Measurements from ENCODE around the gene SCN10A.

Gene SCN10A

DNA sequence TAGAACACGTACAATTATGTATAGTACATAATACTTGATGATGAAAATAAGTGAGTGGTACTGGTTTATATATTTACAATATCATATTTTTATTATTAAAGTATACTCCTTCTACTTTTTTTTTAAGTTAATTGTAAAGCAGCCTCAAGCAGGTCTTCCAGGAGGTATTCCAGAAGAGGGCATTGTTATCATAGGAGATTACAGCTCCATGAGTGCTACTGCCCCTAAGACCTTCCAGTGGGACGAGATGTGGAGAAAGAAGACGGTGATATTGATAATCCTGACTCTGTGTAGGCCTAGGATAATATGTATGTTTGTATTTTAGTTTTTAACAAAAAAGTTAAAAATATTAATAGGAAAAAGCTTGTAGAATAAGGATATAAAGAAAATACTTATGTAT is 126.2 kb downstream of the SCN10A start:
- no peak for DNase-seq (ENCODE audit: extremely low read depth, insufficient read length)
- H3K36me3 ChIP-seq (ENCODE audit: control insufficient read depth, insufficient read depth, low read length), result no peaks in the 10 kb centered on the region
- no peaks in the 10 kb centered on the region for H3K27me3 ChIP-seq (replicated peaks; ENCODE audit: control insufficient read depth, insufficient read depth, low read length)
- no peak overlapping the region for H3K4me3 ChIP-seq (replicated peaks; ENCODE audit: low read depth, low read length)
- TF ChIP-seq, protein P1, sequence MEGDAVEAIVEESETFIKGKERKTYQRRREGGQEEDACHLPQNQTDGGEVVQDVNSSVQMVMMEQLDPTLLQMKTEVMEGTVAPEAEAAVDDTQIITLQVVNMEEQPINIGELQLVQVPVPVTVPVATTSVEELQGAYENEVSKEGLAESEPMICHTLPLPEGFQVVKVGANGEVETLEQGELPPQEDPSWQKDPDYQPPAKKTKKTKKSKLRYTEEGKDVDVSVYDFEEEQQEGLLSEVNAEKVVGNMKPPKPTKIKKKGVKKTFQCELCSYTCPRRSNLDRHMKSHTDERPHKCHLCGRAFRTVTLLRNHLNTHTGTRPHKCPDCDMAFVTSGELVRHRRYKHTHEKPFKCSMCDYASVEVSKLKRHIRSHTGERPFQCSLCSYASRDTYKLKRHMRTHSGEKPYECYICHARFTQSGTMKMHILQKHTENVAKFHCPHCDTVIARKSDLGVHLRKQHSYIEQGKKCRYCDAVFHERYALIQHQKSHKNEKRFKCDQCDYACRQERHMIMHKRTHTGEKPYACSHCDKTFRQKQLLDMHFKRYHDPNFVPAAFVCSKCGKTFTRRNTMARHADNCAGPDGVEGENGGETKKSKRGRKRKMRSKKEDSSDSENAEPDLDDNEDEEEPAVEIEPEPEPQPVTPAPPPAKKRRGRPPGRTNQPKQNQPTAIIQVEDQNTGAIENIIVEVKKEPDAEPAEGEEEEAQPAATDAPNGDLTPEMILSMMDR (IDR thresholded peaks at IDR 0.05; ENCODE audit: insufficient read depth, low read length, poor library complexity, severe bottlenecking), result no peak

DNA sequence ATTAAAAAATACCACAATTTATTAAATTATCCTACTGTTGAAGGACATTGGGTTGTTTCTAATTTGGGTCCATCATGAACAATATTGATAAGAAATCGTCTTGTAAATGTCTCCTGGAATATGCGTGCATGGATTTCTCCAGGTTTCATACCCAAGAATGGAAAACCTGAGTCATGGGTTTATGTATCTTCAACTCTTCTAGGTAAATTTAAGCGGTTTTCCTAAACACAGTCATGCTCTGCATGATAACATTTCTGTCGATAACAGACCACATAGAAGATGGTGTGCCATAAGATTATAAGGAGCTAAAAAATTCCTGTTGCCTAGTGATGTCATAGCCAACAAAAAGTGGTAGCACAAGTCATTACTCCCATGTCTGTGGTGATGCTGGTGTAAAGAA is 126.7 kb downstream of the SCN10A start:
- TF ChIP-seq, protein P1 (IDR thresholded peaks at IDR 0.05; ENCODE audit: insufficient read depth, low read length, poor library complexity, severe bottlenecking), result no peak
- DNase-seq (ENCODE audit: extremely low read depth, insufficient read length), result no peak
- H3K4me3 ChIP-seq (replicated peaks; ENCODE audit: low read depth, low read length), result no peak overlapping the region
- no peaks in the 10 kb centered on the region for H3K36me3 ChIP-seq (ENCODE audit: control insufficient read depth, insufficient read depth, low read length)
- no peaks in the 10 kb centered on the region for H3K27me3 ChIP-seq (replicated peaks; ENCODE audit: control insufficient read depth, insufficient read depth, low read length)

DNA sequence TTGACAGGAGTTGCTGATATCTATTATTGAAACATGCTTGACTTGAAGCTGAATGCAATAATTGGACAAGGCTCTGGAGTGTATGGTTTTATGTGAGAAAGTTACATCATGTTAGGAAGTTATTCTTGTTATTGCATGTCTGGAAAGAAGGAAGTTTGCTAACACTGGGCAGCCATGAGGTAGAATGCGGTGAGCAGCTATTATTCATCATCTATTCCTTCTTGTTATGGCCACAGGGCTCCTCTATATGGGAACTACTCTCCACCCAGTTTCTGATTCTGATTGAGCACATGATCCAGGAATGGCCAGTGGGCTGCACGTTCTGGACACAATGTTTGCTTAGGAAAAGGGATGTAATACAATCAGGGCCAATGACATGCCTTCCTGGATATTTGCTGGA is 128.7 kb downstream of the SCN10A start:
- no peak for DNase-seq (ENCODE audit: extremely low read depth, insufficient read length)
- Histone ChIP-seq H3K36me3 (ENCODE audit: control insufficient read depth, insufficient read depth, low read length) (no peaks in the 10 kb centered on the region), H3K4me3 (replicated peaks; ENCODE audit: low read depth, low read length) (no peak overlapping the region), H3K27me3 (replicated peaks; ENCODE audit: control insufficient read depth, insufficient read depth, low read length) (no peaks in the 10 kb centered on the region)
- TF ChIP-seq, protein P1 (IDR thresholded peaks at IDR 0.05; ENCODE audit: insufficient read depth, low read length, poor library complexity, severe bottlenecking), result no peak

DNA sequence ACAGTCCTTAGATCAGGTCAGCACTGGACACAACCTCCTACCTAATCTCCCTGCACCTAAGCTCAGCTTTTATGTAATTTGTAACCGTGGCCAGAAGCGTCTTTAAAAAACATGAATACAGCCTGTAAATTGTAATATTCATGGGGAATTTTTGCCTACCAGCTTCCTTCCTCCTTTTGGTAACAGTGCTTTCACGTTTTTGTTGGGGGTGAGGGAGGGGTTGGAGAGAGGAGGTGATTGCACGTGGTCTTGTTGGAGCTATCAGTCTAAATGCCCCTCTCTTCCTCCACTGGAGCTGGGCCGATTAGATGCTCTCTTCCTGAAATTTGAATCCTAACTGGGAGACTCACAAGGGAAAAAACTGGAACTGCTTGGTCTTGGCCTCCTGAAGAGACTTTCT is 131.5 kb downstream of the SCN10A start:
- Histone ChIP-seq H3K36me3 (ENCODE audit: control insufficient read depth, insufficient read depth, low read length) (no peaks in the 10 kb centered on the region), H3K4me3 (replicated peaks; ENCODE audit: low read depth, low read length) (no peak overlapping the region), H3K27me3 (replicated peaks; ENCODE audit: control insufficient read depth, insufficient read depth, low read length) (peaks cover 1% of the 10 kb centered on the region; the same call in 1 of the 2 replicates)
- DNase-seq (ENCODE audit: extremely low read depth, insufficient read length), result no peak
- TF ChIP-seq, protein P1 (IDR thresholded peaks at IDR 0.05; ENCODE audit: insufficient read depth, low read length, poor library complexity, severe bottlenecking), result no peak

DNA sequence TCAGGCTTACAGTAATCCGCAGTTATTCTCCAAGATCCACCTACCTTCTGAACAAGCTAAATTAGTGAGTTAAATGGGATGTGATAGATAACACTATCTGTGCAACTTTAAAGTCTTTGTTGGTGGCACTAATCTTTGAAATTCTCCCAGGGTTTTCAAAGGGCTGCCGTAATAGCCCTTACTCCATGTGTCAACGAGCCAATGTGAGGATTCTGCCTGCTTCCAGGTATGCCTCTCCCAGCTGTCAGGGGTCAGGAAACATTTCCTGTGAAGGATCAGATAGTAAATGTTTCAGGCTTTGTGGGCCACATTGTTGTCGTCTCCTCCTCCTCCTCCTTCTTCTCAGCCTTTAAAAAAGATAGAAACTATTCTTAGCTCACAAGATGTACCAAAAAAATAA is 146.3 kb downstream of the SCN10A start:
- no peak for DNase-seq (ENCODE audit: extremely low read depth, insufficient read length)
- no peaks in the 10 kb centered on the region for H3K27me3 ChIP-seq (replicated peaks; ENCODE audit: control insufficient read depth, insufficient read depth, low read length)
- no peaks in the 10 kb centered on the region for H3K36me3 ChIP-seq (ENCODE audit: control insufficient read depth, insufficient read depth, low read length)
- no peak overlapping the region for H3K4me3 ChIP-seq (replicated peaks; ENCODE audit: low read depth, low read length)
- TF ChIP-seq, protein P1 (IDR thresholded peaks at IDR 0.05; ENCODE audit: insufficient read depth, low read length, poor library complexity, severe bottlenecking), result no peak

DNA sequence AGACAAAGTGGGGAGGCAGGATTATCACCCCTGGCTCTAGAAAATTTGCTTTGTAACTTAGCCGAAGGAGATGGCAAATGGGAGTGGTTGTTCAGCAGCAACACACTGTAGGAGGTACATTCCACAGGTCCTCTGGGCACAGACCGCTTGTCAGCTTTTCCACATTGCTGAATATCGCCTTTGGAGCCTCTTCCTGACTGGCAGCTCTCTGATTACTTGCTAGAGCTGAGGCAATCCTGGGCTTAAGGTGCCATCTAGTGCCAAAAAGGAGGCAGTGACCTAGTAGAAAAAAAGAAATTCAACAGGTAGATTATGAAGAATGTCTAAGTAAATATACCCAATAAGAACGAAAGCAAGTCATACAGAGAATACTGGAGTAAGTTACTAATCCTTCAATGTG is 153.5 kb downstream of the SCN10A start:
- no peak for DNase-seq (ENCODE audit: extremely low read depth, insufficient read length)
- Histone ChIP-seq H3K27me3 (replicated peaks; ENCODE audit: control insufficient read depth, insufficient read depth, low read length) (no peaks in the 10 kb centered on the region), H3K36me3 (ENCODE audit: control insufficient read depth, insufficient read depth, low read length) (no peaks in the 10 kb centered on the region), H3K4me3 (replicated peaks; ENCODE audit: low read depth, low read length) (no peak overlapping the region)
- TF ChIP-seq, protein P1 (IDR thresholded peaks at IDR 0.05; ENCODE audit: insufficient read depth, low read length, poor library complexity, severe bottlenecking), result peak; percentile 37
